CD4-positive, alpha-beta T cell treated with Interleukin-6 for 4 hours (primary cell): ENCODE data around the gene CEP120.
"Not testable (repeated sequence)": the region's sequence is repeated elsewhere in the genome, so short reads cannot be mapped to it uniquely, and the experiment has no call there.

ENCODE experiments used
- DNase-seq: peaks from one replicate; pipeline ENCODE4 v3.0.0-alpha.2; 2020; ENCODE audit warnings: mixed read lengths

Gene CEP120

DNA sequence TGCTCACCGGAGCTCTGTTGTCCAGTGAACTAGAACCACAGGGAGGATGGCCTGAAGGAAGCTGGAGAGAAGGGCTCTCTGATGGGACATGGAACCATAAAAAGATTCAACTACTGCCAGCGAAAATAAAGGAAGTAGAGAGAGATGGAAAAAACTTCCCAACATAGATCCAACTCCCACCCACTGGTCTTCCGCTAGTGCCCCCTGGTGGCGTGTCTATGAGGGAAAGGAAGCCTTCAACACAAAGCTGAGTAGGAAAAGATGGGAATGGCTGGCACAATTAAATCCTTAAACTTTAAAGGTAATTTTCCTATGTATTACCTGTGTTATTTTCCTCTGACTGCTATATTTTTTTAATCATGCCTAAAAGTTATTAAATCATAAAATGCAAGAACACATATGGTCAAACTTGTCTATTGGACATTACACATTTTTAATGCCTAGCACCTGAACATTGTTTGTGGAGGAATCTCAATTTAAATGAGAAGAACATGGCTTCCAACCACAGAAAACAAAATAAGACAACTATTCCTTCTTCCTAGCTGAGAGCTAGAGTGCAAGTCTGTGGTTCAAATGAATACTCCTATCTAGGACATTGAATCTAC, 51.5 kb downstream of the CEP120 start:
- peak; percentile 50 for DNase-seq

DNA sequence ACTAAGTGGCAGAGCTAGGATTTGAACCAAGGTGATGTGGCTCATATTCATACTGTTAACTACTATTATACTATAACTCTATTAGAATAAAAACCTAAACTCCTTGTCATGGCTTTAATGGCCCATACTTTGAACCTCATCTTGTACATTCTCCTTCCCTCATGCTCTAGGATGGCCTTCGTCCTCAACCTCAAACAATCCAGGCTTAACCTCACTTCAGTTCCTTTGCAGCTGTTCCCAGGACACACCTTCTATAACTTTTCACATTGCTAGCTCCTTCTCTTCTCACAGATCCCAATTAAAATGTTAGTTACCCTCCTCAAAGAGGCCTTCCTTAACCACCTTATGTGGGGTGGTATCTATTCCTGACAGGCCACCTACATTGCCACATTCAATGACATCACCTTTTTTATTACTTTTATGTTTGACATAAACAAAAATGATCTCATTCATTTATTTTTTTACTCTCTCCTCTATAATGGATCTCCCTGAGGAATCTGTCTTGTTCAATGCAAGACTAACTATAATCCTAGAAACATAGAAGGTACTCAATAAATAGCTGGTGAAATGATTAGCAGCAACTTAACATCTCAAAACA, 53.7 kb downstream of the CEP120 start:
- DNase-seq, result no peak

DNA sequence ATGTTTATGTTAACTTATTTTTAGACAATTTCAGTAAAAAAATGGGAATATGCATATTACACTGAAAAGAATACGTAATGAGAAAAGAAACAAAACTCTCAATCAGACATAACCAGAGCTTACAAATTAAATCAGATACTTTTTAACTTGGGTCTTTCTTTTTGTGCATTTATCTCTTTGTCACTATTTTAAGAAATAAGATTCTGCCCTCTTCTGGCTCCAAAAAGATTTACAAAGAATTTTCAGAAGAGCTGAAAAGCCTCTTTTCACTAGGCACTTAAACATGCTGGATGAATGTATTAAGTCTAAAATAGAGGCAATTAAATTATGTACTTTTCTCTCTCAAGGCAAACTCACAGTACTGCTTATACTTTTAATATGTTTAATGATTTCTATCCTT, 55.5 kb downstream of the CEP120 start:
- no peak for DNase-seq

DNA sequence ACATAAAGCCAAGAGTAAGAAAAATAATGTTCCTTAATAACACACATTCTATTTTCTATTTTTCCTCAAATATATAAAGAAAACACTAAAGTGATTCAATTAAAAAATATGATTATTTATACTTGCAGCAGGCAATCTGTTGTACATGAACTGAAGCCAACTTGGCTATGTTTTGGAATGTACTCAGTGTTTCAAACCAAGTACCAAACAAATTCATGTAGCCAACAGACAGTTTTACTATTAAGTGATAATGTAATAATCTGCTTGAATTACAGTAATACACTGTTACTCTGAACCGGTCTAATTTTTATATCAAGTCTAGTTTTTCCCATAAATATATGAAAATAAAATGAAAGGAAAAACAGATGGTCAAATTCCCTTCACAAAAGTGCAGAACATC, 58.0 kb downstream of the CEP120 start:
- DNase-seq, result no peak

DNA sequence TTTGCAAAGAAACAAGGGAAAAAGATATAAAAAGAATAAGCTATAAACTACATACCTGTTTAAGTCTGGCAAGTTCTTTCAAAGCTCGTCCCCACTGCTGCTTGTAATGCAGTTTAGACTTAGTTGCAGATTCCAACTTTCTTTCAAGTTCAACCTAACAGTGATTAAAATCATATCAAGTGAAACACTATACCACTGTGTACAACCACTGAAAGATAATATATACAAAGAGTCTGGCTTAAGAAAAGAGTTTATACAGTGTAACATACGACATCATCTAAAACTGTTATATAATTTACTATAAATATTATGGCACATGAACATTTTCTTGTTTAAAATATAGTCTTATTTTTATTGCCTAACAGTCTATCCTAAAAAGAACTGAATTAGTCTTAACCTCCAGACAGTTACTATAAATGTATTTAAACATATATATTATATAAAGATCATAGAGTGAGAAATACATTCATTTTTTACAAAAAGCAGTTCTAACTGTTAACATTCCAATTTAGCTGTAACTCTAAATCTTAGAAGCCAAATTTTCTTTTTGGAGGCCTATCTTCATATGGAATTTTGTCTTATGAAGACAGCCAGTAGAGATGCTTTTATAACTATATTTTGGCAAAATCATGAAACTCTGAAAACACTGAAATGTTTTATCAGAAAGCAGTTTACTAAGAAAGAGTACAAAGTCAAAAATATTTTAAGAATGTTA, 58.6 kb downstream of the CEP120 start:
- DNase-seq, result no peak

DNA sequence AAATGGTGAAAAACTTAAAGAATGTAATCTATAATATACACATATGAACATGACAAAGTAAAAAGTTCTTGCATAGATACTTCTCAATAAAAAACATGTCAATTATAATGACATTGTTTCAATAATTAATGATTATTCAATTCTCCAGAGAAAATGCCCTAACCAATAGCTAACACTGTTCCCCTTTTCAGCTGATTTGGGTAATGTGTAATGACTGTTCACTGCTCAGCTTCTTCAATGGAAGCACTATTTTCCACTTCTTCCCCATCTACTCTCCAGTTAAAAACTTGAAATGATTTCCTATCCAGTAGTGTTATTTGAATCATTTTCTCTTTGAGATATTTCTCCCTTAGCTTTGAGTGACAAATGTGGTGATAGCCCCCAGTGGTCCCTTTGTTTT, 62.3 kb downstream of the CEP120 start:
- no peak for DNase-seq

DNA sequence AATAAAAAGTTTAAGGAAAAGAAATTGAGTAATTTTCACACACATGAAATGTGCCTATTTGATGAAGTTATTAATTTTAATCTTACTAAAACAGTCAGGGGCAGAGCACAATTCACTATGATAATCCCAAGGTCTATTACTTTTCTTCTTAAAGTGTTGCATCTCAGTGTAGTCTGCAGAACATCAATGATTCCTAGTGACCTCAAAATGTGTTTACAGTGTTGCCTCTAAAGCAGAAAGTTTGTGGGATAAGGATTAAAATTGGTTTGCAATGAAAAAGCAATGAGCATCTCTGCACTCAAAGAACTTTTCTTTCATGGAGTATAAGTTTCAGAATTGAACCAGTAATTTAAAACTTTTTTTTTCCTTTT, 63.0 kb downstream of the CEP120 start:
- no peak for DNase-seq

DNA sequence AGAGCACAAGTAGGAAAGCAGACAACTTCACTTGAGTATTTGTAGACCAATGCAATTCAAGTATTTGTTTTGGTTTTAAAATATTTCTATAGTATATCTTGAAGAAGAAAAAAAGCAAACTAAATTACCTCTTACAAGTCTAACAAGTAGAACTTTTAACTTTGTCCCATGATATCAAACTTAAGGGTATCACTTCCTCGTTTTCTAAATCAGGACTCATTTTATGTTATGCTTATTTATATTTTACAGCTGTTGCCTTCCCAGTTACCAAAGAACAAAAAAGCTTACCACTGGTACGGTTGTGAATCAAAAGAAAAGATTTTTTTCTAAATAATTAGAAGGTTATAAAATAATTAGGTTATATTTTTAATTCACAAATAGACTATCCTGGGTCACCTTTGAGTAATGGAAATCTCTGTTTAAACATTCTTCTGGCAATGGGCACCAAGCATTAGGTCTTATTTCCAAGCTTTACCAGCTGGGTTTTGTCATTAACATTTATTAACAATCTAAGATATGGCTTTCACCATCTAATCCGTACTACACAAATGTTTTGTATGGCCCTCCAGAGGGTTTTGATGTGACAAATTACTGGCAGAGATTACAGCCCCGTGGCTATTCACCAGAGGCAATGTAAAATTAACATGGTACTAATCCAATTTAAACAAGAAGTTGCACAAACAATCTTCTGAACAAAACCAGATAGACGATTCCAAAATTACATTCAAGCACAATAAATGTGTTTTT, 63.6 kb downstream of the CEP120 start:
- no peak for DNase-seq

DNA sequence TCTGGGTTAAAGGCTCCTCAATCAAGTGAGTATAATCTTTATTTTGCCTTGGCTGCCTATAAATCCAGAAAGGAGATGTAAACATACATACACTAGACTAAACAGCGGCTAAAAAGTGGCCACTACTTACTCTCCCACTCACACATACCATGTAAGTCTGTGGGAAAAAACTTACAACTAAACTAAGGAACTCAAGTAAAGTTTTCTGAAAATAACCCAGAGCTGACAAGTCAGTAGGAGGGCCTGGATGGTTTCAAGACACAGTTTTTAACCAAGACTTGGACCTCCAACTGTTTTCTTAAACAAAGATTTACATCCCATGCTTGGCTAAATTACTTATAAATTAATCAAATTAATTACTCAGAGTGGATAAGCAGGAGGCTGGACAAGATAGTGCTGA, 64.5 kb downstream of the CEP120 start:
- no peak for DNase-seq

DNA sequence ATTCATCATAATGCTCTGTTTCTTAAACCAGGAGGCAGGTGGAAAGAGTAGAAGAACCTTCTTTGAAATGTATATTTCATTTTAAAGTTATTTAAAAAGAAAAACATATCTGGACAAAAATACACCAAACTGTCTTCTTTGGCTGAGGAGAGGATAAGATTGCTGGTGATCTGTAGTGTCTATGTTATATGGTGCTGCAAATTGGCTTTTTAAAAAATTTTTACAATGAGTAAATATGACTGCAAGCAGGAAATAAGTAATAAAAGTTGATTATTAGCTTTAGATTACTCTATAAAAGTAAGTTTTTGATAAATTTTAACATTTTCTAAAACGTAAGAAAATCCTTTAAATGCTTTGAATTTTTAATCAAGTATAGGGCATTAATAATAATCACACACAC, 64.9 kb downstream of the CEP120 start:
- no peak for DNase-seq

DNA sequence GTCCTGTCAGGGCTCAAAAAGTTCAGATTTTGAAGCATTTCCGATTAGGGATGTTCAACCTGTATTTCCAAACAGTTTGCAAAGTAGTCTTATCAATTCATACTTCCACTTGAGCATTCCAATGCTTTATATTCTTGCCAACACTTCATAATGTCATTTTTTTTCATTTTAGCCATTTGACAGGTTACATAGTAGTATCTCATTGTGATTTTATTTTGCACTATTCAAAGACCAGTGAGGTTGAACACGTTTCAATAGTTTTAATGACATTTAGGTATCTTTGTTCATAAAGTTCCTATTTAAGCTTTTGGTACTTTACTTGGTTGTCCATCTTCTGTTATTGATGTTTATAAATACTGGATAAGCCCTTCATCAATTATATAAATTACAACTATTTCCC, 71.4 kb downstream of the CEP120 start:
- no peak for DNase-seq

DNA sequence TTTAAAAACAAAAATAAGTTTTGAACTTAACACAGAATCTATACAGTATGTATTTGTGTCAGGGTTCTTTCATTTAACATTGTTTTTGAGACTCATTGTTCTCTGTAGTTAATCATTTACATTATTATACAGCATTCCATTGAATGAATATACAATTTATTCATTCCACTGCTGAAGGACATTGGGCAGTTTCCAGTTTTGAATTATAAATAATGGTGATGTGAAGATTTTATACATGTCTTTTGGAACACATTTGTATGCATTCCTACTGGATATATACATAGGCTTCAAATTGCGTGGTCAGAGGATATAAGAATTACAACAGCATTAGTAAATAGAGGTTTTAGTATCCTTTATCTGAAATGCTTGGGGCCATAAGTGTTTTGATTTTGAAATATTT, 72.0 kb downstream of the CEP120 start:
- no peak for DNase-seq

DNA sequence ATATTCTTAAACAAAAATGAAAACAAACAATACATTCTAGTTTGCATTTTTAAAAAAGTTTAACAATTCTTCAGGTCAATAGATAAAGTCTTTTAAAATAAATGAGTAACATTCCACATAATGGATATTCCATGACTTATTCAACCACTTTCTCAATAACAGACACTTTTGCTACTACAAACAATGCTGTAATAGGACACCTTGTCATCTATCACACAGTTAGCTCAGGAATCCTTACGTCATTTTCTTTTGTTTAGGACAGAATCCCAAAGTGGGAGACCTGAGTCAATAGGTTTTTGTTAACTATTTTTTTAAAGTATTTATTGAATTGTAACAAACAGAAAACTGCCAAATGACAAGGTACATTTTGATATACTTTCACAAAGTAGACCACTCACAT, 72.5 kb downstream of the CEP120 start:
- DNase-seq, result no peak

DNA sequence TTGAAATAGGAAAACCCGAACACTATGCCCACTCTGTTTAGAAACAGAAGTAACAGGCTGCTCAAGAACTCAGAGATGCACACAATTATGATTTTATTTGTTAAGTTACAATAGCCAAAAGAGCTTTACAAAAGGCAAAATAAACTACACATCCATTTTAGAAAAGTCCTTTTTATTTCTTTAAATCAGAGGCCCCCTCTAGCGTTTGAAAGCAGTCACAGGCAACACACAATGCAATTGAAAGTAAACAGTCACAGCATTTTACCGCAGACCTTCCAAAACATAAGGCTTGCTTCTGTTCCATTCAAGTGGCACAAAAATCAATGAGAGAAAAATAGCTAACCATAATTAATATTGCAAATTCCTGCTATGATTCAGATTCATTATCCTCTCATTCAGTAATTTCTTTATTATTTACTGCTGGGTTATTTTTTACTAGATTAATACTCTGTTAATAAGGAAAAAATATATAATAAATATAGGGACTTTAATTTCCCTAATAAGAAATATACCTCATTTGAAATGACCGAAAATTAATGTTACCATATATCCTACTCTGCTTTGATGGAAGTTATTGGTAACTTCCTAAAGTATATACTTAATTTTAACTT, 78.3 kb downstream of the CEP120 start:
- no peak for DNase-seq

DNA sequence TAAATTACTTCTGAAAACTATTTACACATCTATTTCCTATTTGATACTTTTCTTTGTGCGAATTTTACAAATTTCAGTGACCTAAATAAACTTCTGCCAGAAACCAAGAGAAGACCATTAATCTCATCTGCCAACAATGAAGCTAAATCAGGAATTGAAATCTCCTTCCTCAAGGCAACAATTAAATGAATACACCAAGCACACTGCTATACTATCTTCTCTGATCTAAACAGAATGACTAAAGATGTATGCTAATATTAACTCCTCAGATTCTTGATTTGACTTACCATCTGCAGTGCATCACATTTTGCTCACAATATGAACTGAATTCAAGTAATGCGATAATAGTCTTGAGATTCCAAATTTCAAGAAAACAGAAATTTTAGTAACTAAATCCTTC, 82.3 kb downstream of the CEP120 start:
- no peak for DNase-seq

DNA sequence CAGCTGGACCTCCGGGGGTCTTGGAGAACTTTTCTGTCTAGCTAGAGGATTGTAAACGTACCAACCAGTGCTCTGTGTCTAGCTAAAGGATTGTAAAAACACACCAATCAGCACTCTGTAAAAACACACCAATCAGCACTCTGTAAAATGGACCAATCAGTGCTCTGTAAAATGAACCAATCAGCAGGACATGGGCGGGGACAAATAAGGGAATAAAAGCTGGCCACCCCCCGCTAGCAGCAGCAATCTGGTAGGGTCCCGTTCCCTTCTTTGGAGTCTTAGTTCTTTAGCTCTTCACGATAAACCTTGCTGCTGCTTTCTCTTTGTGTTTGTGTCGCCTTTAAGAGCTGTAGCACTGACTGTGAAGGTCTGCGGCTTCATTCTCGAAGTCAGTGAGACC, 114.8 kb downstream of the CEP120 start:
- DNase-seq, result not testable (repeated sequence)

DNA sequence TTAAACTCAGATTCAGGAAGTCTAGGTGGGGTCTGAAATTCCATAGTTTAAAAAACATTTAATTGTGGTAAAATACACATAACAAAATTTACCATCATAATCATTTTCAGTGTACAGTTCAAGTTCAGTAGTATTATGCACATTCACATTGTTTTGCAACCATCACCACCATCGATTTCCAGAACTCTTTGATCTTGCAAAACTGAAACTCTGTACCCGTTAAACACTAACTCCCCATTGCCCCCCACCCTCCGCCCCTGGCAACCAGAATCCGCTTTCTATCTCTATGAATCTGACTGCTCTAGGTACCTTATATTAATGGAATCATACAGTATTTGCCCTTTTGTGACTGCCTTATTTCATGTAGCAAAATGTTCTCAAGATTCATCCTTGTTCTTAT, 117.5 kb downstream of the CEP120 start:
- no peak for DNase-seq

DNA sequence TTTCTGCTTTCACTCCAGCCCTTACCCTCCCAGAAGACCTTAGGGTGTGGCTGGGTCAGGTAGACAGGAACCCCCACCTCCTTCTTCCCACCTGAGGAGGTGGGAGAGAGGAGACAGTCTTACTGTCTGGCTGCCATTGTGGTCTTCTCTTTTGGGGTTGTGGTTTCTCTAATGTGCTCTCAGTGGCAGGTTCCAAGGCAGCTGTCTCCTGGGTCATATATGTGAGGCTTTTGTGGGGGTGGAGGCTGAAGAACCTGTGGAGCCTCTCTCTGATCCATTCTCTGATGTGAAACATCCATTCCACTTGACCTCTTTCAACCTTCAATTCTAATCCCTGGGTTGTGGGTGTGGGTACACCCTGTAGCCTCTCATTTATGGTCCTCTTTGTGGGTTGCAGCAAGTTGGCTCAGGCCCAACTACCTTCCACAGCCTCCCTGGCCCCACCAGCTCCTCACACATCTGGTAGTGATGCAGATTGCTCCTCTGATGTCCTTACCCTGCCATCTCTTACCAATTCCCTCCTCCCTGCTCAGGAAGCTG, 118.4 kb downstream of the CEP120 start:
- DNase-seq, result no peak

DNA sequence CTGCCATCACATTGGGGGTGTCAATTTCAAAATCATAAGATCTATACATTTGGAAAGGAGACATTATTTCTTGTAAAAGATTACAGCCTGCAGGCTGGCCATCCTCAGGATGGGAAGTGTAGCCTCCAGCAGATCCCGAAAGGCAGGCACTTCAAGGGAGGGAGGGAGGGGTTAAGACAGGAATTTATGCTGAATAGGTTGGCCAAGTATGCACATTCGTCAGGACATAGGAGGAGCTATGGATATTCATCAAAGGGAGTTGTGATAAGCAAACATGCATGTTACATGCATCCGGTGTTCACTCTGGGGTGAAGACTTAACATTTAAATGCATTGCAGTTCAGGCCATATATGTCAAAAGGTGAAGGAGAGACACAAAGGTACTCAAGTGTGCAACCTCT, 119.4 kb downstream of the CEP120 start:
- DNase-seq, result no peak

DNA sequence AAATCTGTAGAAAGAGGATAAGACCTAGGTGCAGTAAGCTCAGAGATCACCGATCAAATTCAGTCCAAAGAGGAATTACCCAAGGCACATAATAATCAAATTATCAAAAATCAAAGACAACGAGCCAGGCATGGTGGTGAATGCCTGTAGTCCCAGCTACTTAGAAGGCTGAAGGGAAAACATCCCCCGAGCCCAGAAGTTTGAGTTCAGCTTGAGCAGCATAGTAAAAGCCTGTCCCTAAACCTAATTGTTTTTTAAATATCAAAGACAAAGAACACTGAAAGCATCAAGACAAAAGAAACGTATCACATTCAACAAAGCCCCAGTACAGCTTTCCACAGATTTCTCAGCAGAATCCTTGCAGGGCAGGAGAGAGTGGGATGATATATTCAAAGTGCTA, 122.9 kb downstream of the CEP120 start:
- DNase-seq, result no peak

DNA sequence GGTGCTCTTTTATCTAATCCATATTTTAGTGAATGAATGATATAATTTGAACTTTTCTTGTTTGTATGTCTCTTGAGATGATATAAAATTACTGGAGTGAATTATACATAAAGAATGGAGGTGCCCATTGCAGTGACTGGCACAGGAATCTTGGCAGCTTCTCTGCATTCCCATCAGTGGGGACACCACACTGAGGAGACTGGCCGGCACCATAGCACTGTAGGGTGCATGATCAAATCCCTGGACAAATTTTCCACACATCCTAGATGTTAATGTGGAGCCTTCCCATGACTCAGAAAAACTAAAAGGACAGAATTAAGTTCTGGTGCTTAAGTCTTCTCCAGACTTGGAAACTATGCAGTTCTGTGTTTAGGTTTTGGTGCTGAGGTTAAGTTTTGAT, 124.1 kb downstream of the CEP120 start:
- DNase-seq, result no peak

DNA sequence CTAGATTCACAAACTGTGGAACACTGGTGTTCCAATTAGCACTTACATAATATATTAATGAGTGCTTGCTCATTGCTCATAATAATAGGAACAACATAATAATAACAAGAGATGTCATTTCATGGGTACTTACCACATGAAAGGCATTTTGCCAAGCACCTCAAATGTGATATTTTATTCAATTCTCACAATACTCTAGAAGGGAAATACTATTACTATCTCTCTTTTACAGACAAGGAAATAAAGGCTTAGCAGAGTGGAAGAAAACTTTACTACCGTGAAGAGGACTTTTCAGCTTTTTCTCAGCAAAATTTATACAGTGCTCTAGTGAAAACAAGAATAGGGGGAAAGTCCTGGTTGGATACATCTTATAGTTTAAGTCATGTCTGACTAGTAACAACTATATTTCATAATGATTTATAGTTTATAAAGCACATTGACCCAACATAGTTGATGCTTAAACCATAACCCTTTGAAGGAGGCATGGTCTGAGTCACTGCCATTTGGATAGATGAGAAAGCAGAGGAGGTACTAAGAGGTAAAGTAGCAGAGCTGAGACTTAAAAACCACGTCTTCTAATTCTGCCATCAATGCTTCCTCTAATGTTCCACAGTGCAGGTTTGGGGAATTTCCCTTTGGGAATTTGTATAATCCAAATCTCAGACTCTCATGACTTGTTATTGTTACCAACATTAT, 124.7 kb downstream of the CEP120 start:
- no peak for DNase-seq

DNA sequence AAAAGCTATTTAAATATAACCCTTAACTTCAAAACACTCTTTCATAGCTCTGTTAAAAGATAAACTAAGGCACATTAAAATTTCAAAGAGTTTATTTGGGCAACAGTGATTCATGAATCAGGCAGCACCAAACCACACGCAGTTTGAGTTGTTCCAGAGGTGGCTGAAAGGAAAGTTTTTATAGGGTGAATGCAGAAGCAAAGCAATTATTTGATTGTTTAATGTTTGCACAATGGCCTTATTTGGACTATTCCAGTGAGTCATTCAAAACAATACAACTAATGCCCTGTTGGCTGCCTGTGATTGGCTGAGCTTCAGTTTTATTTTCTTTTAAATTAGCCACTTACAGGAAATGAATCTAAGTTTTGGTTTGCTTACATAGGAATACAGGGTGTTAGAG, 125.3 kb downstream of the CEP120 start:
- DNase-seq, result no peak
